Measurements from ENCODE around the gene BRCA1.
"Not testable (repeated sequence)": the region's sequence is repeated elsewhere in the genome, so short reads cannot be mapped to it uniquely, and the experiment has no call there.

DNA sequence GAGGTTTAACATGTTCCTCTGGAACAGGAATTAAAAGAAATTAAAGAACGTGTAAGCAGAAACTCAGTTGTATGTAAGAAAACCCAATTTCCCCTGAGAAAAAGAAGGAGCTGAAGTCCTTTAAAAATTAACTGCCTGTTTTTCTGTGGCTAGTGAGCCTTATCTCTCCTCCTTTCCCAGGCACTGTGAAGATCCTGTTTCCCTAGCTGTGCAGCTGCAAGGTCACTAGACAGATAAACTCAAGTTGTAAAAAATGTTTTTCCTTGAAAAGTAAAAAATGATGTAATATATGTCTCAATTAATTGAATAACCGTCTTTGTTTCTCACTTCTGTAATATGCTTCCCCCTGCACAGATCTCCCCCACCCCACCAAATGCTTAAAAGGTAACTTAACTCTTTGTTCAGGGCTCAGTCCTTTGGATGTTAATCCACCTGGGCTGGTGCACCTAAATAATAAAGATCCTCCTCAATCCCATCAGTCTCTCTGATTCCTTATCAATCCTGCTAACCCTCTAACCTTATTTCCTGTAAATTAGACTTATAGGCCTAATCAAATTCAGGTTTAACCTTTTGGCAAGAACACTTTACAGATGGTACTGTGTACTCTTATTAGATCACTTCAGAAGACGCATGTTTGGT is 28.2 kb upstream of the BRCA1 start:
- not testable (repeated sequence) for TF ChIP-seq POLR2A, CTCF (IDR thresholded peaks at IDR 0.05)

All from uterus (tissue), 2 donors.